ENCODE results near the gene NOS3.

NOS3 gene

DNA sequence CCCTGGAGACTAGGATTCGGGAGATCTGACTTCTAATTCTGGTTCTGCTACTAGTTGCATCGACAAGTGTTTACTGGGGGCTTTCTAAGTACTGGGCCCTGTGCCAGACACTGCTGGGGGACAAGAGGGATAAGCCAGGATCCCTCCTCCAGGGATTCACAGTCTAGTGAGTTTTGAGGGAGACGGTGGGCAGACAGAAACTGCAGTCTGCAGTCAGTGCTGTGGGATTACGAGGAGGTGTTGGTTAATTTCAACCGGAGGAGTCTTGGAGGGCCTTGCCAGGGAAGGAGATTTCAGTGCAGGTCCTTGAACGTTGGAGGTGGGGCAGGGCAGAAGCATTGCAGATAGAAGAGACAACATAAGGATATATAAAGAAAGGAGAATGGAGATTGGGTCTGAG lies 9.2 kb upstream of the NOS3 start:
- no peak for DNase-seq

DNA sequence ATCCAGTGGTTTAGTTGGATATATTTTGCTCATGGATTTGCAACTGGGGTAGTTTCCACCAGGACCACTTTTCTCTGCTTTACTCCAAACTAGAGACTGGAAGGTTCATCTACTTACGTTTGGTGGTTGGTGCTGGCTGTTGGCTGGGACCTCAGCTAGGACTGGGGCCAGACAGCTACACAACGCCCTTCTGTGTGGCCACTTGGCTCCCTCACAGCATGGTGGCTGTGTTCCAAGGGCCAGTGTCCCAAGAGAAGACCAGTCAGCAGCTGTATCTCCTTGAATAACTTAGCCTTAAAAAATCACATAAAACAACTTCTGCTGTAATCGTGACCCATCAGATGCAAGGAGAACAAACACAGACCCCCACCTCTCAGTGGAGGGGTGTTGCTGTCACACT lies 8.5 kb upstream of the NOS3 start:
- no peak for DNase-seq

DNA sequence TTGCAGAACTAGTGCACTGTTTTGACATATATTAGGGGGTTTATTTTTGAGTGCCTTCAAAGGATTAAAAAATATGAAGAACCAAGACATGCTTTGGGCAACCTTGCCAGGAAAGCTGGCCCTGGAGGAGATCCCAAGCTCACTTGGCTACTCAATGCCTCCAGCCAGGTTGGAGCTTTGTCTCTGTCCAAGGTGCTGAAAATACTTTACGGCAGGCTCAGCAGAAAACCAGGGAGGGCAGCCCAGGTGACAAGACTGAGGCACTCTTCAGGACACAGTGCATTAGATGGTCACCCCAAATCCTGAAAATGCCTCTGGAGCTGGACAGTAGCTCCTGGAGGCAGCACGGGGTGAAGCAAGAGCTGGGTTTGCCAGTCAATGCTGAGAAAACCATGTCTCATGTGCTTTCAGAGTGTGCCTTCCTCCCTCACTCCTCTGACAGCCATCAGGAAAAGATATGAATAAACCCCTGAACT lies 6.9 kb upstream of the NOS3 start:
- no peak for DNase-seq

DNA sequence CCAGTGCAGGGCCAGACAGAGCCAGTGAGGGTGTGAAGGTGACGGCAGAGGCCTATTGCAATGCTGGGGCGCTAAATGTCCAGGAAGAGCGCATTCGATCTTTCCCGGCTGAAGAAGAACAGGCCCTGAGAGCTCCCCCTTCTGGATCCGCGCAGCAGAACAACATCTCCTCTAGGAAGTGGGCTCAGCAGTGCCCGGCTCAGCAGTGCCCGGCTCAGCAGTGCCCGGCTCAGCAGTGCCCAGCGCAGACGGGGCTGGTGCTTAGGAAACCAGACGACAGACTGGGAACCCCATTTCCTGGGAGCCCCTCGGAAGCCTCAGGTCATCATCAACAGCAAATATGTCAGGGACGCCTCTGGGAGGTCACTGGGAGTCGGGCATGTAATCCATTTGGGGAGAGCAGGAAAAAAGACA lies 4.7 kb upstream of the NOS3 start:
- peak; percentile 64 for DNase-seq

DNA sequence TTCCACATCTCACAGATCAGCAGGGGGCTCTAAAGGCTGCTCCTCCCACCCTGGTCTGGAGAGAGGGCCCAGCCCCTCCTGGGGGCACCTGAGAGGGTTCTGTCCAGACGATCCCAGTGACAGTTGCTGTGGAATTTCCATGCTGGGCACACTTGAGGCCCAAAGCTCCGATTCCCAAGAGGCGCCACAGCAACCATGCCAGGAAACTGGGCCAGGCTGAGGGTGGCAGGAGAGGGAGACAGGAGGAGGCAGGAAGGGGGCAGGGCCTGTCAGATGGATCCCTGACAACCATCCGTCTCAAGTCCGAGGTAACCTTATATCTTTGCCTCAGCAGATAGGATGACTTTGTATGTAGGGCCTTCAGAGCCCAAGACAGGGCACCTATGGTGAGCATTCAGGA lies 4.3 kb upstream of the NOS3 start:
- no peak for DNase-seq

DNA sequence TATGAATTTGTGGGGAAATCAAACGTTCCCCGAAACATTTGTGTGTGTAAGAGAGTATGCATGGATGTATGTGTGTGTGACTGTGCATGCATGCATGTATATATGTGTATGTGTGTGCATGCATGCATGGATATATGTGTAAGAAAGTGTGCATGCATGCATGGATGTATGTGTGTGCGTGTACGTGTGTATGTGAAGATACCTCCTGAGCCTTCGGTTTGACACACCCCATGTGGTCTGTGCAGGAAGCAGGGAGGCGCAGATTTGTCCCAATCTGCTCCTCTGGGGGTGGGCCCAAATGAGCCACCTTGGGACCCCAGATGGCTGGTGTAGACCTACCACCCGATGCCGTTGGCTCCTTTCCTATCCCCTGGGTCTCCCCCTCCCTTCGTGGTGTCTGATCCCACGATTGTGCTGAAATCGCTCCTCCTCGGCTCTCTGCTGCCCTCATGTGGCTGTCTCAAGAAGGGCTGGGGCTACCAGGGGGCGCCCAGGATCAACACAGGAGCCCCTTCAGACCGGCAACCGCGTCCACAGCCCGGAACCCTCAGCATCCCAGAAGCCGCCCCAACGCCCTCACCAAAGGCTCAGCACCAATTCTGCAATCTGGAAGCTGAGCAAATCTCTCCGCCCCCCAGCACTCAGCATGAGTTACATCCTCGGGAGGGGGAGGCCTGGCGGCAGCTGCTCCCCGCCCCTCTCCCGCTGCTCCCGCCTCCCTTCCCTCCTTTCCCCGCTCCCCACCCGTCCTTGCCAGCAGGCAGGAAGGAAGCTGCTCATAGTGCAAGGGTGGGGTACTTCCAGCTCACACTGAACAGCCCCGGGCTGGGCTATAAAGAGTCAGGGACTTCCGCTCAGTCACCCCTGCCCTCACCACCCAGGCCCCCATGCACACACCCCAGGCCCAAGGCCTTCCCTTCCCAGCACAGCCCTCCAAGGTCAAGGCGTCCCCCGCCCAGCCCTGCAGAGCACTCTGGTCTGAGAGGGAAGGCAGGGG lies 2.3 kb upstream of the NOS3 start:
- peak; percentile 74 for DNase-seq

DNA sequence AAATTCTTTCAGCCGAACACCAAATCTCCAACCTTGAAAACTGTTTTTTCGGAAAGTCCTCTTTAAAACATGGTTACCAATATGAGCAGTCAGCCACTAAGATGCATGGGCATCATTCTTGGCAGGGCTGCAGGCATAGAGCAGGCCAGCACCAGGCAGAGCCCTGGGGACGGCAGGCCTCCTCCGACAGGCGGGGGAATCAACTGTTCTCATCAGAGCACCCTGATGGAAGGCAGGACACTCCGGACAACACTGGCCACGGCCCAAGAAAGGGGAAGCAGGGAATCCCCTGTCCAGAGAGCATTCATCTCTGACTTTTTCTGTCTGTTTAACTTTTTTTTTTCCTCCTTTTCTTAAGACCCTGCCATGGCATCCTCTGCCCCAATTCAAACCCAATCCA lies 1.4 kb upstream of the NOS3 start:
- no peak for DNase-seq

- no peak for DNase-seq
These were observed 1.3 kb downstream of the NOS3 start for GRCh38 chr7:150992051-150992640.

DNA sequence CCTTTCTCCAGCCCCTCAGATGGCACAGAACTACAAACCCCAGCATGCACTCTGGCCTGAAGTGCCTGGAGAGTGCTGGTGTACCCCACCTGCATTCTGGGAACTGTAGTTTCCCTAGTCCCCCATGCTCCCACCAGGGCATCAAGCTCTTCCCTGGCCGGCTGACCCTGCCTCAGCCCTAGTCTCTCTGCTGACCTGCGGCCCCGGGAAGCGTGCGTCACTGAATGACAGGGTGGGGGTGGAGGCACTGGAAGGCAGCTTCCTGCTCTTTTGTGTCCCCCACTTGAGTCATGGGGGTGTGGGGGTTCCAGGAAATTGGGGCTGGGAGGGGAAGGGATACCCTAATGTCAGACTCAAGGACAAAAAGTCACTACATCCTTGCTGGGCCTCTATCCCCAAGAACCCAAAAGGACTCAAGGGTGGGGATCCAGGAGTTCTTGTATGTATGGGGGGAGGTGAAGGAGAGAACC lies 2.1 kb downstream of the NOS3 start:
- no peak for DNase-seq

GRCh38 chr7:150993511-150993910 lies 2.7 kb downstream of the NOS3 start:
- DNase-seq: no peak

GRCh38 chr7:150994141-150994837 lies 3.5 kb downstream of the NOS3 start:
- DNase-seq: no peak

GRCh38 chr7:150994838-150995510 lies 4.2 kb downstream of the NOS3 start:
- DNase-seq: no peak

DNA sequence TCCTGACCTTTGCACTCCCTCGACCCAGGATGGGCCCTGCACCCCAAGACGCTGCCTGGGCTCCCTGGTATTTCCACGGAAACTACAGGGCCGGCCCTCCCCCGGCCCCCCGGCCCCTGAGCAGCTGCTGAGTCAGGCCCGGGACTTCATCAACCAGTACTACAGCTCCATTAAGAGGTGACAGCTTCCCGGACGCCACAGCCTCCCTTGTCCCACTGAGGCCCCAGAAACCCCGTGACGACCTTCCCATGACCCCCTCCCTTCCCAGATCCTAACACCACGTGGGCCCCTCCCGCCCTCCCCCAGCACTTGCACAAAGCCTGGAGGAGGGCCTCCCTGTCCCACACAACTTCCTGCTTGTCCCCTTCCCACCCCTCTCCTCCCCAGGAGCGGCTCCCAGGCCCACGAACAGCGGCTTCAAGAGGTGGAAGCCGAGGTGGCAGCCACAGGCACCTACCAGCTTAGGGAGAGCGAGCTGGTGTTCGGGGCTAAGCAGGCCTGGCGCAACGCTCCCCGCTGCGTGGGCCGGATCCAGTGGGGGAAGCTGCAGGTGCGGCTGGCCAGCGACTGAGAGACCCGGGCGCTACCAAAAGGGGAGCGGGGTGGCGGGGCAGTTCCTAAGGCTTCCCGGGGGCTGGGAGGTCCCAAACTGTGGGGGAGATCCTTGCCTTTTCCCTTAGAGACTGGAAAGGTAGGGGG lies 5.7 kb downstream of the NOS3 start:
- DNase-seq: no peak

DNA sequence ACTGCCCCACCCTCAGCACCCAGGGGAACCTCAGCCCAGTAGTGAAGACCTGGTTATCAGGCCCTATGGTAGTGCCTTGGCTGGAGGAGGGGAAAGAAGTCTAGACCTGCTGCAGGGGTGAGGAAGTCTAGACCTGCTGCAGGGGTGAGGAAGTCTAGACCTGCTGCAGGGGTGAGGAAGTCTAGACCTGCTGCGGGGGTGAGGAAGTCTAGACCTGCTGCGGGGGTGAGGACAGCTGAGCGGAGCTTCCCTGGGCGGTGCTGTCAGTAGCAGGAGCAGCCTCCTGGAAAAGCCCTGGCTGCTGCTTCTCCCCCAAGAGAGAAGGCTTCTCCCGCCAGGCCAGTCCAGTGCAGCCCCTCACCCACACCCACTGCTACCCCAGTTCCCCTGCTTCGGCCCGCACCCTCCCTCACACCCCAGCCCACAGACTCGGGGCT lies 6.3 kb downstream of the NOS3 start:
- no peak for DNase-seq

DNA sequence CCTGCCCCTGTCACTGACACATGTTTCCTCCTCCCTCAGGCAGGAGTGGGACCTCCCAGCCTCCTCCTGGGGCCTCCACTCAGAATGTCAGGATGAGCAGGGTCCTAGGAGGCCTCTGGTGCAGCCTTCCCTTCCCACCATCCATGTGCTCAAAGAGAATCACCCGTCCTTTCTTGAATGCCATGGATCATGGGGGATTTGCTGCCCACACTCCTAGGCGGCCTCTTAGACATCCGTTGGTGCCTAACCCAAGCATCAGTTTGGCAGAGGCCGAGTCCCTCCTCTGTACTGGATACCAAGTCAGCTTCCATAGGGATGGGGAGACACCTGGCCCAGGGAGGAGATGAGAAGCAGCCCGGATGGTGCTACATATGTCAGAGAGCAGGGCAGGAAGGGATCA lies 7.0 kb downstream of the NOS3 start:
- DNase-seq: no peak

DNA sequence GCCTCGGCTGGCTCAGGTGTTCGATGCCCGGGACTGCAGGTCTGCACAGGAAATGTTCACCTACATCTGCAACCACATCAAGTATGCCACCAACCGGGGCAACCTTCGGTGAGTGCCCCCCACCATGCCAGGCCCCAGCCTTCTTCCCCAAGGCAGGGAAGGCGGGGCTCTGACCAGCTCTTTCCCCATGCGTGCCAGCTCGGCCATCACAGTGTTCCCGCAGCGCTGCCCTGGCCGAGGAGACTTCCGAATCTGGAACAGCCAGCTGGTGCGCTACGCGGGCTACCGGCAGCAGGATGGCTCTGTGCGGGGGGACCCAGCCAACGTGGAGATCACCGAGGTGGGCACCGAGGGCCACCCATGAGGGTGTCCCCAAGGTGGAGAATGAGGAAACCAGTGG lies 7.5 kb downstream of the NOS3 start:
- no peak for DNase-seq

GRCh38 chr7:150999001-150999400 lies 8.2 kb downstream of the NOS3 start:
- DNase-seq: no peak

GRCh38 chr7:150999497-151000230 lies 8.8 kb downstream of the NOS3 start:
- no peak for DNase-seq

GRCh38 chr7:151000897-151001495 lies 10.2 kb downstream of the NOS3 start:
- DNase-seq: no peak

GRCh38 chr7:151001546-151001945 lies 10.7 kb downstream of the NOS3 start:
- DNase-seq: no peak

DNA sequence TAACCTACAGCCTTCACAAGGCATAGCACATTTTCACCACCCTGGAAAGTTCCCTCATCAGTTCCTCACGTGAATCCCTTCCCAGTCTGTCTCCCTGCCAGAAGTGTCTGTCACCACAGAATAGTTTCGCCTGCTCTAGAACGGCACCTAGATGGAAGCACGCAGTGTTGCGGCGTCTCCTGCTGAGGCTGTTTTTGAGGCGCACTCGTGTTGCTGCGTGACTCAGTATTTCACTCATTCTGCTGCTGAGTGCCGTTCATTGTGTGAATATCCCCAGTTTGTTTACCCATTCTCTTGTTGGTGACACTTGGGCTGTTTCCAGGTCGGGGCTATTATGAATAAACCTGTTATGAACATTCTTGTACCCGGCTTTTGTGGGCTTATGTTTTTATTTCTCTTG lies 12.8 kb downstream of the NOS3 start:
- no peak for DNase-seq

Measured in activated naive CD4-positive, alpha-beta T cell treated with Interleukin-2 at 50 U/mL for 16 hours (primary cell).